ENCODE data around the gene TMEM82.

DNA sequence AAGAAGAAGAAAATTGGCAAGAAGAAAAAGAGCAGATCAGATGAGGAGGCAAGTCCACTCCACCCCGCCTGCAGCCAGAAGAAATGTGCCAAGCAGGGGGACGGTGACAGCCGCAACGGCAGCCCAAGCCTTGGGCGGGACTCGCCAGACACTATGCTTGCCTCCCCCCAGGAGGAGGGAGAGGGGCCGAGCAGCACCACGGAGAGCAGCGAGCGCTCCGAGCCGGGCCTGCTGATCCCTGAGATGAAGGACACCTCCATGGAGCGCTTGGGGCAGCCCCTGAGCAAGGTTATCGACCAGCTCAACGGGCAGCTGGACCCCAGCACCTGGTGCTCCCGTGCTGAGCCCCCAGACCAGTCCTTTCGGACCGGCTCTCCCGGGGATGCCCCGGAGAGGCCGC, 15.3 kb upstream of the TMEM82 start:
- no peak for TF ChIP-seq EZH2 (IDR thresholded peaks at IDR 0.05; ENCODE audit: low read depth, unreplicated experiment)
- TF ChIP-seq, protein P1, sequence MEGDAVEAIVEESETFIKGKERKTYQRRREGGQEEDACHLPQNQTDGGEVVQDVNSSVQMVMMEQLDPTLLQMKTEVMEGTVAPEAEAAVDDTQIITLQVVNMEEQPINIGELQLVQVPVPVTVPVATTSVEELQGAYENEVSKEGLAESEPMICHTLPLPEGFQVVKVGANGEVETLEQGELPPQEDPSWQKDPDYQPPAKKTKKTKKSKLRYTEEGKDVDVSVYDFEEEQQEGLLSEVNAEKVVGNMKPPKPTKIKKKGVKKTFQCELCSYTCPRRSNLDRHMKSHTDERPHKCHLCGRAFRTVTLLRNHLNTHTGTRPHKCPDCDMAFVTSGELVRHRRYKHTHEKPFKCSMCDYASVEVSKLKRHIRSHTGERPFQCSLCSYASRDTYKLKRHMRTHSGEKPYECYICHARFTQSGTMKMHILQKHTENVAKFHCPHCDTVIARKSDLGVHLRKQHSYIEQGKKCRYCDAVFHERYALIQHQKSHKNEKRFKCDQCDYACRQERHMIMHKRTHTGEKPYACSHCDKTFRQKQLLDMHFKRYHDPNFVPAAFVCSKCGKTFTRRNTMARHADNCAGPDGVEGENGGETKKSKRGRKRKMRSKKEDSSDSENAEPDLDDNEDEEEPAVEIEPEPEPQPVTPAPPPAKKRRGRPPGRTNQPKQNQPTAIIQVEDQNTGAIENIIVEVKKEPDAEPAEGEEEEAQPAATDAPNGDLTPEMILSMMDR (conservative IDR thresholded peaks at IDR 0.05; ENCODE audit: low read depth in 2 of 2): no peak
- no peak for TF ChIP-seq CREB1 (CRISPR knock-in tag; IDR thresholded peaks at IDR 0.05; ENCODE audit: low read depth)
- no peak for TF ChIP-seq POLR2AphosphoS5 (IDR thresholded peaks at IDR 0.05; ENCODE audit: low read depth)
- TF ChIP-seq, protein P2, sequence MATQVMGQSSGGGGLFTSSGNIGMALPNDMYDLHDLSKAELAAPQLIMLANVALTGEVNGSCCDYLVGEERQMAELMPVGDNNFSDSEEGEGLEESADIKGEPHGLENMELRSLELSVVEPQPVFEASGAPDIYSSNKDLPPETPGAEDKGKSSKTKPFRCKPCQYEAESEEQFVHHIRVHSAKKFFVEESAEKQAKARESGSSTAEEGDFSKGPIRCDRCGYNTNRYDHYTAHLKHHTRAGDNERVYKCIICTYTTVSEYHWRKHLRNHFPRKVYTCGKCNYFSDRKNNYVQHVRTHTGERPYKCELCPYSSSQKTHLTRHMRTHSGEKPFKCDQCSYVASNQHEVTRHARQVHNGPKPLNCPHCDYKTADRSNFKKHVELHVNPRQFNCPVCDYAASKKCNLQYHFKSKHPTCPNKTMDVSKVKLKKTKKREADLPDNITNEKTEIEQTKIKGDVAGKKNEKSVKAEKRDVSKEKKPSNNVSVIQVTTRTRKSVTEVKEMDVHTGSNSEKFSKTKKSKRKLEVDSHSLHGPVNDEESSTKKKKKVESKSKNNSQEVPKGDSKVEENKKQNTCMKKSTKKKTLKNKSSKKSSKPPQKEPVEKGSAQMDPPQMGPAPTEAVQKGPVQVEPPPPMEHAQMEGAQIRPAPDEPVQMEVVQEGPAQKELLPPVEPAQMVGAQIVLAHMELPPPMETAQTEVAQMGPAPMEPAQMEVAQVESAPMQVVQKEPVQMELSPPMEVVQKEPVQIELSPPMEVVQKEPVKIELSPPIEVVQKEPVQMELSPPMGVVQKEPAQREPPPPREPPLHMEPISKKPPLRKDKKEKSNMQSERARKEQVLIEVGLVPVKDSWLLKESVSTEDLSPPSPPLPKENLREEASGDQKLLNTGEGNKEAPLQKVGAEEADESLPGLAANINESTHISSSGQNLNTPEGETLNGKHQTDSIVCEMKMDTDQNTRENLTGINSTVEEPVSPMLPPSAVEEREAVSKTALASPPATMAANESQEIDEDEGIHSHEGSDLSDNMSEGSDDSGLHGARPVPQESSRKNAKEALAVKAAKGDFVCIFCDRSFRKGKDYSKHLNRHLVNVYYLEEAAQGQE (IDR thresholded peaks at IDR 0.05; ENCODE audit: unreplicated experiment): peak; percentile 63

All from GM23338 (cell line).